Fibroblast of the aortic adventitia (primary cell): ENCODE measurements around the gene KRT25. TPM values are rescaled to one million over a fixed set of nuclear protein-coding genes. Genes with fewer than 3 reads are reported as not detected.

Source experiments
- DNase-seq: peaks from one replicate; pipeline ENCODE4 v3.0.0-alpha.2; 2010; ENCODE audit warnings: low read depth
- H3K4me3 ChIP-seq: 2 replicates; pipeline ENCODE4 v1.5.1; 2011; ENCODE audit warnings: low read depth, mild to moderate bottlenecking, control low read depth, low read length, moderate library complexity
- CTCF ChIP-seq: IDR thresholded peaks from 2 replicates; pipeline ENCODE4 v1.5.1; 2011; ENCODE audit warnings: mild to moderate bottlenecking, low read length, control low read depth, inconsistent platforms; ENCODE audit not compliant: insufficient read depth
- total RNA-seq: library from RNA; depleted of rRNA; stranded (reverse); fragments of >200 nt; gene quantifications from 2 replicates; pipeline ENCODE4 v1.2.3, GENCODE V29; 2012; ENCODE audit warnings: low replicate concordance

KRT25 gene
- total RNA-seq, 1 donor: not detected

GRCh38 chr17:40705584-40705983 lies 49.5 kb downstream of the KRT25 start:
- DNase-seq: no peak
- H3K4me3 ChIP-seq: no peak overlapping the region
- TF ChIP-seq CTCF: no peak

GRCh38 chr17:40703652-40704051 lies 51.5 kb downstream of the KRT25 start, which contains the start of gene KRT24:
Gene KRT24, minus strand, starts transcription at chr17:40703752. Its CDS starts 59 bp downstream, at chr17:40703693.
- no peak for TF ChIP-seq CTCF
- no peak for DNase-seq
- H3K4me3 ChIP-seq: no peak within 1 kb of the TSS

- TF ChIP-seq CTCF: no peak
- H3K4me3 ChIP-seq: no peak overlapping the region
- no peak for DNase-seq
Observed at GRCh38 chr17:40702271-40702670, 52.9 kb downstream of the KRT25 start.

GRCh38 chr17:40699853-40700252 lies 55.3 kb downstream of the KRT25 start:
- DNase-seq: peak; percentile 9
- no peak overlapping the region for H3K4me3 ChIP-seq
- TF ChIP-seq CTCF: no peak

- no peak for DNase-seq
- no peak overlapping the region for H3K4me3 ChIP-seq
- TF ChIP-seq CTCF: no peak
Observed at GRCh38 chr17:40699371-40699770, 55.8 kb downstream of the KRT25 start.

Other genes starting within 250 kb of the KRT25 start
- not detected in 2 replicates for gene CCR7, start 189.9 kb downstream of the KRT25 start, total RNA-seq
- gene SMARCE1, start 107.5 kb downstream of the KRT25 start, total RNA-seq: 112 and 119 TPM in 2 replicates
- gene KRT222, start 90.2 kb downstream of the KRT25 start, total RNA-seq: not detected in 2 replicates
- not detected in 2 replicates for gene KRT24, start 51.6 kb downstream of the KRT25 start, total RNA-seq
- not detected in 2 replicates for gene KRT26, start 16.9 kb upstream of the KRT25 start, total RNA-seq
- gene KRT27, start 27.2 kb upstream of the KRT25 start, total RNA-seq: not detected in 2 replicates
- gene KRT28, start 44.6 kb upstream of the KRT25 start, total RNA-seq: not detected in 2 replicates
- 12.2 TPM in 1 of 2 replicates, not detected in the other for gene KRT10, start 67.3 kb upstream of the KRT25 start, total RNA-seq
- not detected in 2 replicates for gene KRT12, start 111.9 kb upstream of the KRT25 start, total RNA-seq
- gene KRT20, start 129.9 kb upstream of the KRT25 start, total RNA-seq: not detected in 2 replicates
- not detected in 2 replicates for gene KRT23, start 182.3 kb upstream of the KRT25 start, total RNA-seq
- not detected in 2 replicates for gene KRT39, start 211.6 kb upstream of the KRT25 start, total RNA-seq
- gene KRT40, start 229.0 kb upstream of the KRT25 start, total RNA-seq: not detected in 2 replicates
- gene KRTAP3-3, start 238.8 kb upstream of the KRT25 start, total RNA-seq: not detected in 2 replicates
- not detected in 2 replicates for gene KRTAP3-2, start 244.6 kb upstream of the KRT25 start, total RNA-seq